Measurements from ENCODE around the gene CHCHD5.

- TF ChIP-seq POLR2A (IDR thresholded peaks at IDR 0.05; ENCODE audit: low read length) (no peak), GATA1 (IDR thresholded peaks at IDR 0.05; ENCODE audit: low read depth, low read length) (no peak)
These were observed 42.9 kb downstream of the CHCHD5 start for GRCh38 chr2:112627060-112628040.
